Endometrium (tissue), 2 donors: Measurements from ENCODE around the gene G6PC1.
"Not testable (repeated sequence)": the region's sequence is repeated elsewhere in the genome, so short reads cannot be mapped to it uniquely, and the experiment has no call there.

Source experiments
- FAIRE-seq: peaks from 2 replicates; lab custom pipeline; 2012; peaks lifted over from hg19 to GRCh38; lab: Jason Lieb, UNC
- donor health status: control.
- donor health status: control.

G6PC1 gene

GRCh38 chr17:42904110-42904469, 3.5 kb downstream of the G6PC1 start:
- FAIRE-seq = no peak

- FAIRE-seq = no peak
These were observed 6.3 kb downstream of the G6PC1 start for GRCh38 chr17:42906772-42907446.

GRCh38 chr17:42908872-42909700, 8.5 kb downstream of the G6PC1 start:
- FAIRE-seq = no peak

GRCh38 chr17:42913522-42913921, 12.9 kb downstream of the G6PC1 start:
- no peak for FAIRE-seq

GRCh38 chr17:42913981-42914617, 13.5 kb downstream of the G6PC1 start:
- no peak for FAIRE-seq

- FAIRE-seq = not testable (repeated sequence)
These were observed 14.7 kb downstream of the G6PC1 start for GRCh38 chr17:42915288-42915687.

GRCh38 chr17:42916388-42917235, 16.0 kb downstream of the G6PC1 start:
- not testable (repeated sequence) for FAIRE-seq

DNA sequence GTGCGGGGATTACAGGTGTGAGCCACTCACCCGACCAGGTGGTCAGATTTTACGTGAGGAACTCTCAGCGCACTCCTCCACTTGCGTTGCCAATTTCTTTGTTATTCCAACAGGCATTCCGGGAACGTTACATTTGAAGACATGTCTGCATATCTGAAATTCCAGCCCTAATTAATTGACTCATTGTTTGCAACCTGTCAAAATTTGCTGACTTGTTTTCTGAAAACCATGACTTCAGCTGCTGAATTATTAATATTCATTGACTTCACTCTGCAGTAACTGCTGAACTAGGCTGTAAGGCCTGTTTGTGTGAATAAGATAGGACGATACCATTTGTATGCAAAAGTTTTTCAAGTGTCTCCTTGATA, 16.6 kb downstream of the G6PC1 start:
- FAIRE-seq = no peak

DNA sequence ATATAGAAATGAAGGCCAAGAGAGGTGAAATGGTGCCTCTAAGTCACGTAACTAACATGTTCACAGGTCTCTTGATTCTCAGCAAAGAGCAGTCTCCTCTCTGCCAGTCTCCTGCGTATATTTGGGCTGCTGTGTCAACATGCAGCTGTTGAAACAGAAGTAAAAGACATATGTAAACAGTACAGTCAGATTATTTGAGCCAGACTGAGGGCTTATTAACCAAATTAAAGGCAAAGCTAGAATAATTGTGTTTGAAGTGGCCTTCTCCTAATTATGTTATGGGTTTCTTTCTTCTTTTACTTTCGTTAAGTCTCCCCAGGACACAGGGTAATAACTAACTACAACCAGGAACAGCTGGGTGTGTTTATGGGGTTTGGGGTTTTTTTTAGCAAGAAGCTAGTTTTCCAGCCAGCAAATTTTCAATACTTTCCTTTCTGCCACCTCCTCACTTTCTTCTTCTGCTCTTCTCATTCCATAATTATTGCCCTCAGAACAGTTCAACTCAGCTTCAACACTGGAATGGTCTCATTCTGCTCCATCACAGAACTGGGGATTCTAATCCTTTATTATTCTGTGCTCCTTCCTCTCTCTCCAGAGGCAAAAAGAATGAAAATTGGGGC, 18.4 kb downstream of the G6PC1 start:
- FAIRE-seq = no peak

DNA sequence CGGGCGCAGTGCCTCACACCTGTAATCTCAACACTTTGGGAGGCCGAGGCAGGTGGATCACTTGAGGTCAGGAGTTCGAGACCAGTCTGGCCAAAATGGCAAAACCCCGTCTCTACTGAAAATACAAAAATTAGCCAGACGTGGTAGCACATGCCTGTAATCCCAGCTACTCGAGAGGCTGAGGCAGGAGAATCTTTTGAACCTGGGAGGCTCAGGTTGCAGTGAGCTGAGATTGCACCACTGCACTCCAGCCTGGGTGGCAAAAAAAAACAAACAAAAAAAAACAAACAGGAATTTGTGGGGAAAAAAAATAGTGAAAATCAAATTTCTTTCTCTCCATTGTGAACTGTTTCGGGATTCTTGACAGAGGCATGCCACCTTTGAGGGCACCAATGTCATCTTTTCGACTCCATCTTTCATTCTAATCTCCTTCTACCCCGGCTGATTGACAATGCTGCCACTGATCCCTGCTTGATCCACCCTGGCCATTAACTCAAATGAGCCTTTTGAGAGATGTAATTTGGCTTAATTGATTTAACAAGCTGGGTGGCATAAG, 19.0 kb downstream of the G6PC1 start:
- not testable (repeated sequence) for FAIRE-seq

- no peak for FAIRE-seq
These were observed 19.7 kb downstream of the G6PC1 start for GRCh38 chr17:42920106-42920900.

DNA sequence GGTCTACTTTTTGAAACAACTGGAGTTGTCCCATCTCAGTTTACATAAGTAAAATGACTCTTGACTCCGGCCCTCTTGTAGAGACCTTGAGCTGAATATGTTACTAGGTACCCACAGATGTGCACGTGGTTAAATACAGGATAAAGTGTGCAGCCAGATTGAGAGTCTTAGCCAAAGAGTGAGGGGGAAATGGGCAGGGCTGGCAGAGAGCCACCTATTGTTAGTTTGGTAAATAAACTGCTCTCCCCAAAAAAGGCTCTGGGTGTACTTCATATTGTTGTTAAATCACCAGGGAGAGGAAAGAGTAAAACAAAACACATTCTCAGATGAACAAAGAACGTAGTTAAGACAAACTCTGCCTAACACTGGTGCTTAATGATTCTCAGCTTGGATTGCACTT, 20.3 kb downstream of the G6PC1 start:
- no peak for FAIRE-seq

- FAIRE-seq = no peak
These were observed 21.7 kb downstream of the G6PC1 start for GRCh38 chr17:42922294-42922693.

- not testable (repeated sequence) for FAIRE-seq
These were observed 22.9 kb downstream of the G6PC1 start for GRCh38 chr17:42923472-42923871.

GRCh38 chr17:42924891-42925290, 24.3 kb downstream of the G6PC1 start:
- FAIRE-seq = no peak

DNA sequence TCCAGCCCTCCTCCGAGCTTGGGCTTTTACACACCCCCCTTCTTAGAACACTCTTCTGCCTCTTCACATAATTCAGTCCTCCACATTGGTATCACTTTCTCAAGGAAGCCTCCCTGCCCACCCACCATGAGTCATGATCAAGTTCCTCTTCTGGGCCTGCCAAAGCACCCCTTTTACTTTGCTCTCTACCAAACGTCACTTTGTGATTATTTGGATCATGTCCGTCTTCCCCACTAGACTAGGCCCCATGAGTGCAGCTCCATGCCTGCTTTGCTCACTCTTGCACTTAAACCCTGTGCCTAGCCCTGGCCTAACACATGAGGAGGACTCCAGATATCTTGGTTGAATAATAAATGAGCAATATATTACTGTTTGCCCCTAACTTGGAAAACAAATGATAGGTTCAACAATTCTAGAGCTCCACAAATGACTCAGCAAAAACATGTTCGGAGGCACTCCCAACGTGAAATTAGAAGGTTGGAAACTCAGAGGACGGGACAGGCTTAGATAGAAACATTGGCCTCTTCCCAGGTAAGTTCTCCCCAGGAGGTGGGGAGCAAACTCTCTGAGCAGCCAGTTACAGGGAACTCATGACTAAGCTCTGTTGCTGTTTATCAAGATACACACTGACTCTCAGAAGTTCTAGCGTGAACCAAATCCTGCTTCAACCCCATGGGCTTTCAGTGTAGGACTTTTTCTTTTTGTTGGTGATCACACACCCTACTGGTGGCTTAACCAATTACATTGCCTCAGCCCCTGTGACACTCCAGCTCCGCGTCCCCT, 28.3 kb downstream of the G6PC1 start:
- peak; percentile 72 for FAIRE-seq

GRCh38 chr17:42929497-42929844, 28.9 kb downstream of the G6PC1 start:
- FAIRE-seq = no peak

DNA sequence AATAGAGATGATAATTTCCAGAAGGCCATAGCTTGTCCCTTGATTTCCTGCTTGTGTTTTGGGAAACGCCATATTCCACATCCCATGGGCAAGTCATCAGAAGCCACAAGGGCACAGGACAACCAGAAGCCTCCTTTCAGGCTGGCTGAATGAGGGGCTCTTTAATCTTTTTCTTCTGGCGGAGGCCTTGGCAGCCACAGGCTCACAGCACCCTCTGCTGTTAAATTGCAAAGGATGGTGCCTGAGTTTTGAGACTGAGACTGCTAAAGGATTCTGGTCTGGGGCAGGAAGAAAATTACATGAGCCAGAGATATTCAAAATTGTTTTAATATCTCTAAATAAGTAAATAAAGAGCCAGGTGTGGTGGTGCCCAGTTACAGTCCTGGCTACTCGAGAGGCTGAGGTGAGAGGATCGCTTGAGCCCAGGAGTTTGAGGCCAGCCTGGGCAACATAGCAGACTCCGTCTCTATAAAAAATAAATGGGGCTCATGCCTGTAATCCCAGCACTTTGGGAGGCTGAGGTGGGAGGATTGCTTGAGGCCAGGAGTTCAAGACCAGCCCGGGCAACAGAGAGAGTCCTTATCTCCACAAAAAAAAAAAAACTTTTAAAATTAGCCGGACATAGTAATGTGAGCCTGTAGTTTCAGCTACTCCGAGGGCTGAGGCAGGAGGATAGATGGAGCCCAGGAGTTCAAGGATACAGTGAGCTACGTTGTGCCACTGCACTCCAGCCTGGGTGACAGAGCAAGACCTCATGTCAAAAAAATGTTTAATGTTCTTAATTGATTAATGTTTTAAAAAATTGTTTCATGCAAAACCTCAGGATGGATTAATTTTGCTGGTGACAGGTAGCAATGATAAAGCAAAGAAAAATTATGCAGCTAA, 37.4 kb downstream of the G6PC1 start:
- peak; percentile 59 for FAIRE-seq

DNA sequence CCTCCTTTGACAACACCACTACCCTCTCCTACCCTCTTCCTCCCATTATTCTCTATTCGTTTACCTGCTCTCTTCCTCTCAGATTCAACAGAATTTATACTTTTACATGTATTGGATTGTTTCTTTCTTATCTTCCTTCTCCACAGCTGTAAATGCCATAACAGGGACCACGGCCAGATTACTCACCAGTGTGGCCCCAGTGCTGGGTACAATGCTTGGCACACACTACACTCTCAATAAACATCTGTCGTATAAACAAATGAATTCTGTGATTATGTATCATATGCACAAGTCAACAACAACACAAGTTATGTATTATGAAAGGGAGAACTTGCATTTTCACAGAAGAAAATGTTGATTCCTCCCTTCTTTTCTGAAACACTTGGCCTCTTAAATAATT, 43.6 kb downstream of the G6PC1 start:
- no peak for FAIRE-seq
